GM10266 (cell line): ENCODE data around the gene DDX49.

ENCODE experiments used
- DNase-seq: peaks from one replicate; pipeline ENCODE4 v3.0.0; 2012; ENCODE audit errors: extremely low spot score
- TF ChIP-seq, protein P1 (sequence below): IDR thresholded peaks from 2 replicates; pipeline ENCODE4 v1.5.1; 2012; ENCODE audit warnings: mild to moderate bottlenecking, low read depth; ENCODE audit not compliant: control insufficient read depth, insufficient read depth; ENCODE audit errors: missing control alignments

Gene DDX49

DNA sequence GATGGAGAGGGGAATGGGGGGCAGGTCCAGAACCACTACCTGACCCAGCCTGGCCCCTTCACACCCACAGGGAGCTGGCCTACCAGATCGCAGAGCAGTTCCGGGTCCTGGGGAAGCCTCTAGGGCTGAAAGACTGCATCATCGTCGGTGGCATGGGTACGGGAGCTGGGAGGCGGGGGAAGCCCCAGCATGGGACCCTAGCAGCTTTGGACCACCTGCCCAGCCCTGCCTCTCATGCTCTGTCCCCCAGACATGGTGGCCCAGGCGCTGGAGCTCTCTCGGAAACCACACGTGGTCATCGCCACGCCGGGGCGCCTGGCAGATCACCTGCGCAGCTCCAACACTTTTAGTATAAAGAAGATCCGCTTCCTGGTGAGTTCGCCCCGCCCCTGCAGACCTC lies 2.1 kb downstream of the DDX49 start:
- no peak for DNase-seq
- TF ChIP-seq, protein P1, sequence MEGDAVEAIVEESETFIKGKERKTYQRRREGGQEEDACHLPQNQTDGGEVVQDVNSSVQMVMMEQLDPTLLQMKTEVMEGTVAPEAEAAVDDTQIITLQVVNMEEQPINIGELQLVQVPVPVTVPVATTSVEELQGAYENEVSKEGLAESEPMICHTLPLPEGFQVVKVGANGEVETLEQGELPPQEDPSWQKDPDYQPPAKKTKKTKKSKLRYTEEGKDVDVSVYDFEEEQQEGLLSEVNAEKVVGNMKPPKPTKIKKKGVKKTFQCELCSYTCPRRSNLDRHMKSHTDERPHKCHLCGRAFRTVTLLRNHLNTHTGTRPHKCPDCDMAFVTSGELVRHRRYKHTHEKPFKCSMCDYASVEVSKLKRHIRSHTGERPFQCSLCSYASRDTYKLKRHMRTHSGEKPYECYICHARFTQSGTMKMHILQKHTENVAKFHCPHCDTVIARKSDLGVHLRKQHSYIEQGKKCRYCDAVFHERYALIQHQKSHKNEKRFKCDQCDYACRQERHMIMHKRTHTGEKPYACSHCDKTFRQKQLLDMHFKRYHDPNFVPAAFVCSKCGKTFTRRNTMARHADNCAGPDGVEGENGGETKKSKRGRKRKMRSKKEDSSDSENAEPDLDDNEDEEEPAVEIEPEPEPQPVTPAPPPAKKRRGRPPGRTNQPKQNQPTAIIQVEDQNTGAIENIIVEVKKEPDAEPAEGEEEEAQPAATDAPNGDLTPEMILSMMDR = no peak

DNA sequence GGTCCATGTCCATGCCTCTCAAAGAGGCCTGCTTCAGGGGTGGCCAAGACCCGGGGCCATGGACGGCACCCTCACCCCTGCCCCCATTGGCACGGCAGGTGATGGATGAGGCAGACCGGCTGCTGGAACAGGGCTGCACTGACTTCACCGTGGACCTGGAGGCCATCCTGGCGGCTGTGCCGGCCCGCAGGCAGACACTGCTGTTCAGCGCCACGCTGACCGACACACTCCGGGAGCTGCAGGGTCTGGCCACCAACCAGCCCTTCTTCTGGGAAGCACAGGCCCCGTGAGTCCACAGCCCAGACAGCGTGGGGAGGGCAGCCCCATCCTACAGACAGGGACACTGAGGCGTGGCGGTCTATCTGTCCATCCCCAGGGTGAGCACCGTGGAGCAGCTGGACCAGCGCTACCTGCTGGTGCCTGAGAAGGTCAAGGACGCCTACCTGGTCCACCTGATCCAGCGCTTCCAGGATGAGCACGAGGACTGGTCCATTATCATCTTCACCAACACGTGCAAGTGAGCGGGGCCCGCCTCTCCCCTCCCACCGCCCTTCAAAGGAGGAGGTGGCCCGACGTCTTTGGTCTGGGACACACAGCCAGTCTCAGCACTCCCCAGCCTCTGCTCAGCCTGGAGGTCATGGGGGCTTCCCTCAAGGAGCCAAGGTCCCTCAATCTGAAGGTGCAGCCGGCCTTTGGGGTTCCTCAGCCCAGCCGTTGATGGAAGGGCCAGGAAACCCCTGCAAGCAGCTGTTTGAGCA lies 2.9 kb downstream of the DDX49 start:
- no peak for DNase-seq
- TF ChIP-seq, protein P1 = no peak

DNA sequence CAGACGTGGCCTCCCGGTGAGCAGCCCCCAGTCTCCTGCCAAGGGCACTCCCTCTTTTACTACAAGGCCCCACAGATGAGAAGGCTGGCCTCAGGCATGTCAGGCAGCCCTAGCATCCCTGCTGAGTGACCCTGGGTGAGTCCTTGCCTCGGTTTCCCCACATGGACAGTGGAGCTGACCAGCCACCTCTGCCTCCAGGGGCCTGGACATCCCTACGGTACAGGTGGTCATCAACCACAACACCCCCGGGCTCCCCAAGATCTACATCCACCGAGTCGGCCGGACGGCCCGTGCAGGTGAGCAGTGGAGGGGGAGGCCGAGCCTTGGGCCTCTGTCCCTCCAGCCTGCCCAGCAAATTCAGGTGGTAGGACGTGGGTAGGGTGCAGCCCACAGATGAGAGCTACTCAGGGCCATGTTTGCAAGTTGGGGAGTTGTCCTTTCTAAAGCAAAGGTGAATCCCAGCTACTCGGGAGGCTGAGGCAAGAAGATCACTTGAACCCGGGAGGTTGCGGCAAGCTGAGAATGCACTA lies 5.2 kb downstream of the DDX49 start:
- TF ChIP-seq, protein P1 = no peak

DNA sequence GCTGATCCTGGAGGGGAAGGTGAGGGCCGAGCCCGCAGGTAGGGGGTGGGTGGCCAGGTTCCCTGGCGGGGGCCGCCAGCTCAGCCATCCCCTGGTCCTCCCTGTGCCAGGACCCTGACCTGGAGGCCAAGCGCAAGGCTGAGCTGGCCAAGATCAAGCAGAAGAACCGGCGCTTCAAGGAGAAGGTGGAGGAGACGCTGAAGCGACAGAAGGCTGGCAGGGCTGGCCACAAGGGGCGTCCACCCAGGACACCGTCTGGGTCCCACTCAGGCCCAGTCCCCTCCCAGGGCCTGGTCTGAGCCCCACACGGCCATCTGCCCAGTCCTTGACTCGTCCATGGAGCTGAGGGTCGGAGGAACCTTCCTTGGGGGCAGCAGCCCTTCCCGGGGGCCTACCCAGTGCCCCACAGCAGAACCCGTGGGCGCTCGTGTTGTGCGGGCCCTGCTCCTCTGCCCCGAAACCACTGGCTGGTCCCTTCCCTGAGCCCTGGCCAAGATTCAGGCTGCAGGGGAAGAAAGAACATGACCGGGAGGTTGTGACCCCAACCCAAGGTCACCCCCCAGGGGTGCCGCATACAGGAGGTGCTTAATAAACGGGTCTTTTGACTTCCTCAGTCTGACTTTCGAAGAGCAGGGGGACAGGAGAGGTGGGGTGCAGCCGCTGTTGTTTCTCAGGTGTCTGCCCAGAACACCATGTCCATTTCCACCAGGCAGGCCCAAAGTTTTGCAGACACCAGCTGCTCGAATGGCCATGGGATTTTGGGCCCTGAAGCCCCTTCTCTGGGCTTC lies 8.7 kb downstream of the DDX49 start:
- DNase-seq = no peak
- TF ChIP-seq, protein P1 = no peak

More for the DNA sequence above, 5.2 kb downstream of the DDX49 start:
- DNase-seq = no peak

DNA sequence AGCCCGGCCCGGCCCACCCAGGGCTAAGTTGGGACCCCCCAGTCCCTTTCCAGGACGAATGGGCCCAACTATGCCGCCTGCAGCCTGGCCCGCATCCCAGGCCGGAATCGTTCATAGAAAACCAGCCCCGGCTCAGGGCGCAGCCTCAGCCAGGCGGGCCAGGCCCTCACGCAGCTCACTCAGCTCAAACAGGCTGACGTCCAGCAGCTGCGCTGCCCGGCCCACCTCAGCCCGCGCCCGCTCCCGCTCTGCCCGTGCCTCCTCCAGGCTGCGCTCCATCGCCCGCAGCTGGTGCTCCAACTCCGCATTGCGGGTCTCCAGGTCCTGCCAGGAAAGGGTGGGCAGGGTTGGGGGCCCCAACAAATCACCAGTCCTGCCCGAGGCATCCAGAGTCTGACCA lies 9.8 kb downstream of the DDX49 start:
- DNase-seq = no peak
- TF ChIP-seq, protein P1 = no peak

DNA sequence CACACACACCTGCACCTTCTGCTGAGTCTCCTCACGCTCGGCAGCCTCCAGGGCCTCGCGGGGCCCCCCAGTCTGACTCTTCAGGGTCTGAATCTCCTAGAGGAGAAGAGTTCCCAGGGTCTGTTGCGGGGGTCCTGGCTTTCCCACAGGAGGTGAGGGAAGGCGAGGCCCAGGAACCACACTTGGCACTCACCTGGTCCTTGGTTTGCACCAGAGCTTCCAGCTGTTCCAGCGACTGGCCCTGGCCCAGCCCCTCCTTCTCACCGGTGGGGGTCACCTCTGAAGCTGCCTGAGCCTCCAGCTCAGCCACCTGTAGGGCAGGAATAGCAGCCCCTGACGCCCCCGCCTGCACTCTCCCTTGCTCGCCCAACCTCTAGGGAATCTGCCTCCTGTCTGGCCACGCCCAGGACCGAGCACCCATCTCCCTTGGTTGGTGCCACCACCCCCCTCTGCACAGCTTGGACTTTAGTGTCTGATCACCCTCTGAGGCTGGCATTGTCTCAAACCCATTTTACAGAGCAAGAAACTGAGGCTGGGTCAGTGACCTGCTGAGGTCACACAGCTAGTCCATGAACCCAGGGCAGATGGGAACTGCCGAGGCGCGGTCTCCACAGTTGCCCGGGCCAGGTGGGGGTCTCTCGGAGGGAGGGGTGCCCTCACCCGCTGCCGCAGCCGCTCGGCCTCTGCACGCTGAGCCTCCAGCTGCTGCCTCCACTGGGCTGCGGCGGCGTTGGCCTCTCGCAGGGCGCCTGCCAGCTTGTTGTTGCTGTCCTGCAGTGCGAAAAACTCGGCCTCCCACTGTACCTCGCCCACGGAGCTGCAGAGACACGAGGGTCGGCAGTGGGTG lies 12.0 kb downstream of the DDX49 start:
- DNase-seq = no peak
- TF ChIP-seq, protein P1 = no peak
